COR-L47 (cell line): Measurements from ENCODE around the gene KPNA3.
"Not testable (repeated sequence)": the region's sequence is repeated elsewhere in the genome, so short reads cannot be mapped to it uniquely, and the experiment has no call there.

Source experiments
- DNase-seq: peaks from one replicate; lab custom pipeline; 2025; lab: John Stamatoyannopoulos, UW

KPNA3 gene

GRCh38 chr13:49749848-49750247, 42.6 kb downstream of the KPNA3 start:
- DNase-seq = no peak

DNA sequence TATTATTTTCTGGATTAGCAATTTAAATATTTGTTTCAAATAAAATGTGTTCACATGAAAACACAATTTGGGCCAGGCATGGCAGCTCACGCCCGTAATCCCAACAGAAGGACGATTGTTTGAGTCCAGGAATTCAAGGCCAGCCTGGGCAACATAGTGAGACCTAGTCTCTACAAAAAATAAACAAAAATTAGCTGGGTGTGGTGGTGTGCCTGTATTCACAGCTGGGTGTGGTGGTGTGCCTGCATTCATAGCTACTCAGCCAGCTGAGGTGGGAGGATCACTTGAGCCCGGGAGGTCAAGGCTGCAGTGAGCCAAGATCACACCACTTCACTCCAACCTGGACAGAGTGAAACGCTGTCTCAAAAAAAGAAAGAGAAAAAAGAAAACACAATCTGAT, 46.4 kb downstream of the KPNA3 start:
- DNase-seq = no peak

- DNase-seq = no peak
These were observed 51.6 kb downstream of the KPNA3 start for GRCh38 chr13:49740870-49741269.

- no peak for DNase-seq
These were observed 52.8 kb downstream of the KPNA3 start for GRCh38 chr13:49739498-49740187.

- DNase-seq = no peak
These were observed 59.1 kb downstream of the KPNA3 start for GRCh38 chr13:49733181-49733951.

DNA sequence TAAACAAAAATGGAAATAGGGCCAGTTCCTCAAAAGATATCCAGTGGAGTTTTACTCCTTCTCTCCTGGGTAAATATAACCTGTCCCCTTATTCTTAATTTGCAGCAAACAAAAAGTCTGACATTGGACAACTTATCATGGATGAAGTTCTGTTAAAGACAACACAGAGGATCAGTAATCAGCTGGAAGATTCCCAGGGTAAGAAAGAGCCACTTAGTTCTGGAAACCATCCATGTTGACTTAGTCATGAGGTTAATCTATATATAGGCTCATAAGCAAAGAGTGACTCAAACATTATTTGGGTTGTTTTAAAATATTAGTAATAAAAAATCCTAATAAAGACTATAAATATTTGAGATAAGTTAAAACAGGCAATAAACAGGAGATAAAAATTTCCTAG, 60.7 kb downstream of the KPNA3 start:
- DNase-seq = no peak

DNA sequence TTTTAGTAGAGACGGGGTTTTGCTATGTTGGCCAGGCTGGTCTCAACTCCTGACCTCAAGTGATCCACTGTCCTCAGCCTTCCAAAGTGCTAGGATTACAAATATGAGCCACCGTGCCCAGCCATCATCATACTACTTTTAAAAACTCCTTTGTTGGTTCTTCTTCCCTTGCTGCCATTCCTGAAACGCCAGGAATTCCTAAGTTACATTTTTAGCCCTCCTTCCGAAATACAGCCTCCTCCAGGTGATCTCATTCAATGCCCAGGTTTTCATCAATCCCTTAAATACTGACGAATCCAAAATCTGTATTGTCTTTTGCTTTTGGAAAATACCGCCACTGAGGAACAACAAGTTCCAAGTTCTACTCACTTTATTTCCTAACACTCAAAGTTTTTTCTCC, 75.9 kb downstream of the KPNA3 start:
- no peak for DNase-seq

- DNase-seq = no peak
These were observed 77.7 kb downstream of the KPNA3 start for GRCh38 chr13:49714757-49715156.

- no peak for DNase-seq
These were observed 81.1 kb downstream of the KPNA3 start for GRCh38 chr13:49711218-49711863.

GRCh38 chr13:49704264-49704663, 88.2 kb downstream of the KPNA3 start:
- not testable (repeated sequence) for DNase-seq

GRCh38 chr13:49701491-49701890, 91.0 kb downstream of the KPNA3 start:
- no peak for DNase-seq

- no peak for DNase-seq
These were observed 95.0 kb downstream of the KPNA3 start for GRCh38 chr13:49697468-49697867.

DNA sequence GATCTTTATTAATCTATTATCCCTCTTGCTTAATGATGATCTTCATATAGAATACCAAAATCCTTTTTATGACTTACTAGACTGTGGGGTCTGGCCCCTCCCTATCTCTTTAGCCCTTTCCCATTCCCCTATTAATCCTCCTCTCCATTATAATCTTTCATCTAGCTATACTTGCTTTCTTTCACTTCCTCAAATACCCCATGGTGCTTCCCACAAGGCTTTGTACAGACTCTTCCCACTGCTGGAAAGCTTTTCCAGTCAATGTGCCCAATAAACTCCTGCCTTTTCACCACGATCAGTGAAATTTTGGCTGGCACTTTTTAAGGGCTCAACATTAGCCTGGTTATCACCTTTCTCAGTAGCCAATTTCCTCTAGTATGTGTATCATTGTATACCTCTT, 98.0 kb downstream of the KPNA3 start:
- no peak for DNase-seq

GRCh38 chr13:49693877-49694276, 98.6 kb downstream of the KPNA3 start:
- DNase-seq = no peak

GRCh38 chr13:49693191-49693733, 99.2 kb downstream of the KPNA3 start:
- DNase-seq = no peak

GRCh38 chr13:49690995-49691784, 101.3 kb downstream of the KPNA3 start, which contains the start of gene EBPL:
TSS of gene EBPL (minus strand) at chr13:49691486. CDS start at chr13:49691424, 62 bp downstream.
- peak; percentile 86 for DNase-seq

DNA sequence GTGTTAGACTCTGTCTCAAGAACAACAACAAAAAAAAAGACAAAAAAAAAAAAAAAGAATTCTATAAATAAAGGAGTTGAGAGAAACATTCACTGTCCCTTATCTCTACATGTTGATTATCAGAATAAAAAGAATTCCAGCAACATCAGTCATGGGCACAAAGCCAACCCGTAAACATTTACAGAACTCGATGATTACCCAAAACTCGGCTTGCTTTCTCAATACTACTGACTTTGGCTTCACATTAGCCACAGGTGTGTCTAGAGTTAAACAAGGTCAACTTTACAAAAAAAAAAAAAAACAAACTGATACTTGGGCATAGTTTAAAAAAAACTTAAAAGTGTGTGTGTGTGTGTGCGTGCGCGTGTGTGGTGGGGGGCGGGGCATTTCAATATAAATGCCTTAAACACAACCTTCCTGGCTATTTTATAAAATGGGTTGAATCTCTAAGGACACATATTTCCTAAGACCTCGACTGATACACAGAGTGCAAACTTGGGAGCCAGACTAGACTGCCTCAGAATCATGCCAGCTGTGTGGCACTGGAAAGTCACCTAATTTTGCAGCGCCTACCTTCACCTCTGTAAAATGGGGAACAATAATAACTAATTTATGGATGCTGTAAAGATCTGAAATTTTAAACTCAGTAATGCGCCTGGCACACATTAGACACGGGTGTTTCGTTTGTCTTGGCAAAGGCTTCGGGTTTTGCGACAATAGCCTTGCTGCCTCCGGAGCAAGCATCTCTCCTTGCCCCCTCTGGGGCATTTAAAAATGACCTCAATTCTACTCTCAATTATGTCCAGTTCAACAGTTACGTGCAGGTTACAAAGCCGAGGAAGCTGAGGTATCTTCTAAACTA, 102.1 kb downstream of the KPNA3 start:
- peak; percentile 40 for DNase-seq

DNA sequence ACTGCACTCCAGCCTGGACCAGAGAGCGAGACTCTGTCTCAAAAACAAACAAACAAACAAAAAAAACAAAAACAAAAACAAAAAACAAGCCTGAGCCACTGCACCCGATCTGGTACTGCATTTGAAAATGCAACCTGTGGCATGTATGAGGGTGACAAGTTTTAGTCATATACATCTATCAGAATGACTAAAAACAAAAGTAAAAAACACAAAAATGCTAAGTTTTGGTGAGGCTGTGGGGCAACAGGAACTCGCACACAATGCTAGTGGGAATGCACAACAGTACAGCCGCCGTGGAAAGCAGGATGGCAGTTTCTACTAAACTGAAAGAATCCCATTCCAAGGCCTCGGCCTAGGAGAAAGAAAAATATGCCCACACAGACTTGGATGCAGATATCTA, 109.0 kb downstream of the KPNA3 start:
- no peak for DNase-seq

- peak; percentile 86 for DNase-seq
These were observed 110.5 kb downstream of the KPNA3 start for GRCh38 chr13:49681842-49682435.

DNA sequence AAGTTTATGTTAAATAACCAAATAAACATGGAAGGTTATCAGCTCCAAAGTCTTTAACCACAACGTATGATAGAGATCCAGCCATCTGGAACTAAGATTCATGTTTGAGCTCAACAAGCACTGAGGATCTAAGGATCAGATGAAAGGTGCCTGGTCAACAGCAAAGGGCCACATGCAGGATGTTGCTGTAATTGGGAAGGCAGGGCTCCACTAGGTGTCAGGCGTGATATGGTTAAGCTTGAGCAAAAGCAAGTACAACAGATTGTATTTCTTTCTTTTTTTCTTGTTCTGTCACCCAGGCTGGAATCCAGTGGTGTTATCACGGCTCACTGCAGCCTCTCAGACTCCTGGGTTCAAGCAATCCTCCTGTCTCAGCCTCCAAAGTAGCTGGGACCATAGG, 113.2 kb downstream of the KPNA3 start:
- no peak for DNase-seq
